ENCODE results near the gene ETV5. TPM values are rescaled to one million over a fixed set of nuclear protein-coding genes. Genes with fewer than 3 reads are reported as not detected.

ETV5 gene
- total RNA-seq, 1 donor from 2014 or later, result 5.0 TPM

DNA sequence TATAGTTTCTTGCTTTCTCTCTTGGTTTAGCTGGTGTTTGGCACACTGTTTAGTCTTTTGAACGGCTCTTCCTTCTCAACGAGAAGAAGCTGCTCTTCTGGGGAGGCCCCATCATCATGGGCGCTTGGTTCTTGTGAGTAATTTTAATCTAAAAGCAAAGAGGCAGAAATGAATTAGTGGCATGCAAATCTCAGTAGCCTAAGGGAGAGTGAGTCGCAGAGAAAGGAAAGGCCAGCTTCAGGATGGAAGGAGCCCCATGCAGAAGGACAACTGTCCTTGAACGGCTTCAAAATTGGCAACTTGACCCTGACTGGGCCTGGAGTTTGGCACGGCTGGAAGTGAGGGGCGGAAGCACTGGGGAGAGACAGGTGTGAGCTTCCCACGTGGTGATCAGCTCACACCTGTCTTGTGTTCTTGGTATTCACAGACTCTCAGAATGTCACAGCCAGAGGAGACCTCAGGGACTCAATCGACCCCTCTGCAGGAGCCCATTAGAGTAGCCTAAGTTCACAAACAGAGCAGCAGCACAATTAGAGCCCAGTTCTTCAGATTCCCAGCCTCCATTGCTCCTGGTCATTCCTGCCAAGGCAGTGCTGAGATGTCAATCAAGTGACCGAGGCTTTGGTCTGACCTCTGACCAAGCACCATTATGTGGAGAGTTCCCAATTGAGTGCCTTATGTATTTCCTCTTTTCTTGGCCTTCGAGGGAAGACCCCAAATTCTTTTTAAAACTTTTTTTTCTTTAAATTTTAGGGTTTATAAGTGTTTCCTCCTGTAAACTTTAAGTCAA lies 41.3 kb upstream of the ETV5 start:
- intact Hi-C loops (cut with micrococcal nuclease), result no loop called here
- Histone ChIP-seq H3K36me3 (peaks cover 12% of the 10 kb centered on the region), H3K27ac (replicated peaks) (no peak overlapping the region), H3K9me3 (replicated peaks) (no peaks in the 10 kb centered on the region), H3K27me3 (ENCODE audit: low read depth) (no peaks in the 10 kb centered on the region), H3K4me3 (no peak overlapping the region), H3K4me1 (no peaks in the 10 kb centered on the region)
- TF ChIP-seq, protein P1, sequence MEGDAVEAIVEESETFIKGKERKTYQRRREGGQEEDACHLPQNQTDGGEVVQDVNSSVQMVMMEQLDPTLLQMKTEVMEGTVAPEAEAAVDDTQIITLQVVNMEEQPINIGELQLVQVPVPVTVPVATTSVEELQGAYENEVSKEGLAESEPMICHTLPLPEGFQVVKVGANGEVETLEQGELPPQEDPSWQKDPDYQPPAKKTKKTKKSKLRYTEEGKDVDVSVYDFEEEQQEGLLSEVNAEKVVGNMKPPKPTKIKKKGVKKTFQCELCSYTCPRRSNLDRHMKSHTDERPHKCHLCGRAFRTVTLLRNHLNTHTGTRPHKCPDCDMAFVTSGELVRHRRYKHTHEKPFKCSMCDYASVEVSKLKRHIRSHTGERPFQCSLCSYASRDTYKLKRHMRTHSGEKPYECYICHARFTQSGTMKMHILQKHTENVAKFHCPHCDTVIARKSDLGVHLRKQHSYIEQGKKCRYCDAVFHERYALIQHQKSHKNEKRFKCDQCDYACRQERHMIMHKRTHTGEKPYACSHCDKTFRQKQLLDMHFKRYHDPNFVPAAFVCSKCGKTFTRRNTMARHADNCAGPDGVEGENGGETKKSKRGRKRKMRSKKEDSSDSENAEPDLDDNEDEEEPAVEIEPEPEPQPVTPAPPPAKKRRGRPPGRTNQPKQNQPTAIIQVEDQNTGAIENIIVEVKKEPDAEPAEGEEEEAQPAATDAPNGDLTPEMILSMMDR (IDR thresholded peaks at IDR 0.05; ENCODE audit: borderline replicate concordance), result no peak
- DNase-seq, result no peak

DNA sequence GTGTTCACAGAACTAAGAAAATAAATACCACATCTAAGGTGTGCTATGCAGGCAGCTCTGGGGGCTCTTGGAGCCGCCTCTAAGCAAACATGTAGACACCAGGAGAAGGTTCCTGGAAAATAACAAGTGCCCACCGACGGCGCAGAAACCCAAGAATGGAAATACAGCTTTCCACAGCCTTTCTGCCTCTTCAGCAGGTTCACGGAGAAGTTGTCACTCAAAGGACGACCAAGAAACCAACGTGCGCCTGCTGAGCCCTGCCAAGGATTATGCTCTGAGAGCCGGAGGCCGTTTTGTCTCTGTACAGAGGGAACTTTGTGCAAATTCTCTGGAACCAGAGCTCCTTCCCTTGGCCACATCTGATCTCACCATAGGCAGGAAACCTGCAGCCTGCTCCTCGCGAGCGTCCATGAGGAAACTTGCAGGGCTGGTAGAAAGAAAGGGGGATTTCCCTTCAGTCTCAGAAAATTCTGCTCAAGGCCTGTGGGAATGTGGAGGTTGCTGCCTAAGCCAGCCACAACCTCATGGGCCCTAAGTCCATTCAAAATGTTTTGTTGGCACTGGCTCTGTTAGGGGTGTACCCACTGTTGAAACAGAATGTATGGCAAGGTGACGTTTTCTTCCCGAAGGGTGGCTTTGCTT lies 40.6 kb upstream of the ETV5 start:
- H3K4me3 ChIP-seq, result no peak overlapping the region
- TF ChIP-seq, protein P1 (IDR thresholded peaks at IDR 0.05; ENCODE audit: borderline replicate concordance), result no peak
- H3K9me3 ChIP-seq (replicated peaks), result no peaks in the 10 kb centered on the region
- H3K4me1 ChIP-seq, result no peaks in the 10 kb centered on the region
- DNase-seq, result no peak
- no peak overlapping the region for H3K27ac ChIP-seq (replicated peaks)
- intact Hi-C loops (cut with micrococcal nuclease), result no loop called here
- H3K27me3 ChIP-seq (ENCODE audit: low read depth), result no peaks in the 10 kb centered on the region
- H3K36me3 ChIP-seq, result peaks cover 12% of the 10 kb centered on the region

DNA sequence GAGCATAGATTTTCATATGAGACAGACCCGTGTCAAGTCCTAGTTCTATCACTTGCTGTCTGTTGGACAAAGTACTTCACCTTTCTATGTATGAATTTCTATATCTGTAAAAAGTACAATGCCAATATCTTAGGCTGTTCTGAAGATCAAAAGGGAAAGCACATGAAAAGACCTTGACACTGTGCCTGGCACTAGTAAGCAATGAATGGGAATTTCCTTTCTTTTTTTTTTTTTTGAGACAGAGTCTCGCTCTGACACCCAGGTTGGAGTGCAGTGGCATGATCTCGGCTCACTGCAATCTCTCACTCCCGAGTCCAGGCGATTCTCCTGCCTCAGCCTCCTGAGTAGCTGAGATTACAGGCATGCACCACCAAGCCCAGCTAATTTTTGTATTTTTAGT lies 35.4 kb upstream of the ETV5 start:
- Histone ChIP-seq H3K9me3 (replicated peaks) (no peaks in the 10 kb centered on the region), H3K36me3 (peaks cover 2% of the 10 kb centered on the region), H3K4me1 (no peaks in the 10 kb centered on the region), H3K27me3 (ENCODE audit: low read depth) (no peaks in the 10 kb centered on the region), H3K4me3 (no peak overlapping the region), H3K27ac (replicated peaks) (no peak overlapping the region)
- TF ChIP-seq, protein P1 (IDR thresholded peaks at IDR 0.05; ENCODE audit: borderline replicate concordance), result no peak
- intact Hi-C loops (cut with micrococcal nuclease), result no loop called here
- no peak for DNase-seq

DNA sequence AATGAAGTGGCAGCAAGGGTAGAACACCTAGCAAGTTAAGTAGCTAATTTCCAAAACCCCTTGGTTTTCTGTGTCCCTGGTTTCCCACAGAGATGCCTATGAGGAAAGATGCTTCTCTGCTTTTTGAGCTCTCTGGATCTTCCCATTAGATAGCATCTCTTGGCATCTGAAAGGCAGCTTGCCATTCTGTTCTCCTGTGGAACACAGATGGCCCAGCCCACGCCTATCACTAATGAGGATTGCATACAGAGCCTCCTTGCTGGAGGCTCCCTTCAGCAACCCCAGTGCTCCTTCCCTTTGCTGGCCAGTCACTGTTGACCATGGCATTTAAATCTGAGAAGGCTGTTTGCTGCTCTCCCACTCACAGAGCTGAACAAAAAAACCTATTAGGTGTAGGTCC lies 34.4 kb upstream of the ETV5 start:
- H3K27me3 ChIP-seq (ENCODE audit: low read depth), result no peaks in the 10 kb centered on the region
- H3K4me1 ChIP-seq, result no peaks in the 10 kb centered on the region
- no peak overlapping the region for H3K27ac ChIP-seq (replicated peaks)
- no peaks in the 10 kb centered on the region for H3K36me3 ChIP-seq
- H3K9me3 ChIP-seq (replicated peaks), result no peaks in the 10 kb centered on the region
- TF ChIP-seq, protein P1 (IDR thresholded peaks at IDR 0.05; ENCODE audit: borderline replicate concordance), result no peak
- H3K4me3 ChIP-seq, result no peak overlapping the region
- intact Hi-C loops (cut with micrococcal nuclease), result no loop called here
- DNase-seq, result no peak

DNA sequence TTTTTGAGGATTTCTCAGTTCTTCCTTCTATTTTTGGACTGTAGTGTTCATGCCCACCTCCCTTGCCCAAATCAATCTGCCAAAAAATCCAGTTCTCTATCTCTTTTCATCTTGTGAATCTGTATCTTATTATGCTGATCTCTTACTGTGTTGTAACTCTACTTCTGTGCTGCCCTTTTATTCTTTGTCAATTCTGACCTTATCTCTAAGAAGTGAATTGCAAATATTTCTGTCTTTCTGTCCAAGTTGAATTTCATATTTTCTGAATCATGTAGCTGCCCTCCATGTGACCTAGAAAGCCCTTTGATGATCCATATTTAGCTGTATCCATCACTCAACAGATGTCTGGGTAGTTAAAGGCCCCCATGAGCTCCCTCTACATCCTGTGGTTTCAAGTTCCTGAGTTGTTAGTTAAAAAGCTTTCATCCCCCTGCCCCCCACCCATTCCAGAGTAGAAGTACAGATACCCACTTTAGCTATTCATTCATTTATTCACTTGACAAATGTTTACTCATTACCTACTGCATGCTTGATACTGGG lies 33.6 kb upstream of the ETV5 start:
- H3K4me1 ChIP-seq, result no peaks in the 10 kb centered on the region
- no peaks in the 10 kb centered on the region for H3K27me3 ChIP-seq (ENCODE audit: low read depth)
- no peak for DNase-seq
- H3K27ac ChIP-seq (replicated peaks), result no peak overlapping the region
- H3K9me3 ChIP-seq (replicated peaks), result no peaks in the 10 kb centered on the region
- H3K4me3 ChIP-seq, result no peak overlapping the region
- no peaks in the 10 kb centered on the region for H3K36me3 ChIP-seq
- TF ChIP-seq, protein P1 (IDR thresholded peaks at IDR 0.05; ENCODE audit: borderline replicate concordance), result no peak
- intact Hi-C loops (cut with micrococcal nuclease), result no loop called here

Data from left ventricle myocardium inferior (tissue), 1 donor.